A549 (cell line): ENCODE measurements around the gene MAOB. TPM values are rescaled to one million over a fixed set of nuclear protein-coding genes. Genes with fewer than 3 reads are reported as not detected.

Experiments
- ATAC-seq, 2 experiments: fragments of 200-7000 bp in 1 of 2; fragments of >200 bp in 1 of 2; cut with Nextera tagmentation in 1 of 2; cut with Tn5 transposase in 1 of 2; 3 replicates each; pipeline versions ENCODE4 v1.8.0 to v1.9.1; 2018 to 2020; ENCODE audit warnings: mild to moderate bottlenecking in 1 of 2, moderate library complexity in 1 of 2
- CTCF ChIA-PET: fragments of 300-600 bp; sonication (Branson Sonifier 250); formaldehyde crosslinking; extraction: SDS; loops from one replicate; lab custom pipeline; 2021; ENCODE audit warnings: antibody characterized with exemption, inconsistent platforms; lab: Yijun Ruan, JAX
- POLR2A ChIA-PET: fragments of 350-600 bp; formaldehyde crosslinking; extraction: SDS; loops from one replicate; lab custom pipeline; 2021; ENCODE audit warnings: antibody characterized with exemption, inconsistent platforms; lab: Yijun Ruan, JAX
- DNase-seq, 2 experiments: peaks; one replicate each; pipeline versions ENCODE4 v3.0.0 to v3.0.0-alpha.2; 2011 to 2016; ENCODE audit warnings: low read depth in 1 of 2, low spot score in 1 of 2
- FAIRE-seq: peaks from 2 replicates; lab custom pipeline; 2011; peaks lifted over from hg19 to GRCh38; lab: Jason Lieb, UNC
- H3K27ac ChIP-seq, 2 experiments: fragments of >200 bp; sonication (Bioruptor Twin); formaldehyde crosslinking; 3 replicates each; pipeline ENCODE4 v1.5.1; 2016 to 2017
- H3K4me1 ChIP-seq: fragments of >200 bp; sonication (Bioruptor Twin); formaldehyde crosslinking; 3 replicates; pipeline ENCODE4 v1.6.1; 2016
- H3K4me2 ChIP-seq: fragments of >200 bp; sonication (Bioruptor Twin); formaldehyde crosslinking; 3 replicates; pipeline ENCODE4 v1.6.1; 2016
- H3K4me3 ChIP-seq: fragments of >200 bp; sonication (Bioruptor Twin); formaldehyde crosslinking; 3 replicates; pipeline ENCODE4 v1.5.1; 2016
- H3K9me3 ChIP-seq: fragments of >200 bp; sonication (Bioruptor Twin); formaldehyde crosslinking; 3 replicates; pipeline ENCODE4 v1.6.1; 2016
- ATOH8 ChIP-seq: fragments of 250-450 bp; sonication (Bioruptor Pico); IDR thresholded peaks from 2 replicates; pipeline ENCODE4 v1.5.0; 2020; ENCODE audit warnings: low read depth, mild to moderate bottlenecking, moderate library complexity
- CBX2 ChIP-seq: fragments of 200-600 bp; sonication (generic); IDR thresholded peaks from 2 replicates; pipeline ENCODE4 v1.6.1; 2016; ENCODE audit warnings: low read depth, mild to moderate bottlenecking, borderline replicate concordance
- CBX8 ChIP-seq: fragments of 200-600 bp; sonication (generic); IDR thresholded peaks from 2 replicates; pipeline ENCODE4 v1.6.1; 2016
- EHF ChIP-seq: fragments of 250-450 bp; sonication (Bioruptor Pico); IDR thresholded peaks from 2 replicates; pipeline ENCODE4 v1.5.0; 2020; ENCODE audit warnings: mild to moderate bottlenecking
- EHMT2 ChIP-seq: fragments of 200-600 bp; sonication (generic); IDR thresholded peaks from 2 replicates; pipeline ENCODE4 v1.6.1; 2016; ENCODE audit warnings: antibody characterized with exemption, low read depth, mild to moderate bottlenecking, moderate library complexity
- EP300 ChIP-seq, 2 experiments: fragments of >200 bp; sonication (Bioruptor Twin); formaldehyde crosslinking; IDR thresholded peaks; 2 replicates in 1 of 2; 3 replicates in 1 of 2; pipeline ENCODE4 v1.6.1; 2016 to 2017
- FOSL2 ChIP-seq, 2 experiments: fragments of 450-650 bp in 1 of 2; fragments of >200 bp in 1 of 2; sonication (Bioruptor Twin) in 1 of 2; formaldehyde crosslinking; IDR thresholded peaks; 2 replicates each; pipeline versions ENCODE4 v1.5.0 to v1.6.1; 2016 to 2020; ENCODE audit warnings: mild to moderate bottlenecking in 1 of 2, moderate library complexity in 1 of 2
- GATA3 ChIP-seq: IDR thresholded peaks from 2 replicates; pipeline ENCODE4 v1.6.1; 2012; ENCODE audit warnings: borderline replicate concordance
- HEYL ChIP-seq: fragments of 250-450 bp; sonication (Bioruptor Pico); IDR thresholded peaks from 2 replicates; pipeline ENCODE4 v1.8.0; 2021; ENCODE audit warnings: mild to moderate bottlenecking, moderate library complexity
- HMGXB4 ChIP-seq: fragments of 250-450 bp; sonication (Bioruptor Pico); IDR thresholded peaks from 2 replicates; pipeline ENCODE4 v1.5.0; 2021; ENCODE audit warnings: mild to moderate bottlenecking, moderate library complexity, borderline replicate concordance
- HOXB5 ChIP-seq: fragments of 250-450 bp; sonication (Bioruptor Pico); IDR thresholded peaks from 2 replicates; pipeline ENCODE4 v1.5.0; 2020; ENCODE audit warnings: mild to moderate bottlenecking, moderate library complexity
- JUN ChIP-seq, 2 experiments: fragments of >200 bp; sonication (Bioruptor Twin); formaldehyde crosslinking; IDR thresholded peaks; 2 replicates in 1 of 2; 3 replicates in 1 of 2; pipeline ENCODE4 v1.6.1; 2016 to 2017
- JUNB ChIP-seq: fragments of >200 bp; sonication (Bioruptor Twin); formaldehyde crosslinking; IDR thresholded peaks from 2 replicates; pipeline ENCODE4 v1.6.1; 2016
- KDM1A ChIP-seq: fragments of 200-600 bp; sonication (generic); IDR thresholded peaks from 2 replicates; pipeline ENCODE4 v1.6.1; 2016; ENCODE audit warnings: low read depth, mild to moderate bottlenecking
- KDM5A ChIP-seq: fragments of 200-600 bp; sonication (generic); IDR thresholded peaks from 2 replicates; pipeline ENCODE4 v1.6.1; 2016; ENCODE audit warnings: antibody characterized with exemption, mild to moderate bottlenecking
- MAFK ChIP-seq: fragments of 450-650 bp; IDR thresholded peaks from 2 replicates; pipeline ENCODE4 v1.6.1; 2014; ENCODE audit not compliant: partially characterized antibody
- MYC ChIP-seq: IDR thresholded peaks from 2 replicates; pipeline ENCODE4 v1.6.1; 2012; ENCODE audit warnings: mild to moderate bottlenecking, inconsistent platforms, low read length, improper control_type of control experiment, borderline replicate concordance
- PBX3 ChIP-seq: IDR thresholded peaks from 2 replicates; pipeline ENCODE4 v1.6.1; 2012
- RAD21 ChIP-seq, 2 experiments: fragments of >200 bp in 1 of 2; sonication (Bioruptor Twin) in 1 of 2; formaldehyde crosslinking in 1 of 2; IDR thresholded peaks in 1 of 2; conservative IDR thresholded peaks in 1 of 2; 2 replicates in 1 of 2; 3 replicates in 1 of 2; pipeline ENCODE4 v1.6.1; 2012 to 2018; ENCODE audit warnings: inconsistent platforms in 1 of 2
- RCOR1 ChIP-seq: fragments of 150-350 bp; IDR thresholded peaks from 2 replicates; pipeline ENCODE4 v1.6.1; 2014; ENCODE audit warnings: antibody characterized with exemption, low read length, low read depth
- TP53 ChIP-seq: fragments of 250-450 bp; sonication (Bioruptor Pico); IDR thresholded peaks from 2 replicates; pipeline ENCODE4 v1.5.0; 2021; ENCODE audit warnings: mild to moderate bottlenecking, moderate library complexity
- ZNF302 ChIP-seq: fragments of 250-450 bp; sonication (Bioruptor Pico); IDR thresholded peaks from 2 replicates; pipeline ENCODE4 v1.9.0; 2021; ENCODE audit warnings: inconsistent platforms, mild to moderate bottlenecking, moderate library complexity
- WGBS: methylation state at CpG from one replicate; pipeline ENCODE4 v1.1.6; 2017; ENCODE audit errors: missing lambda C conversion rate; 5-methylcytosine and 5-hydroxymethylcytosine counted together
- polyA plus RNA-seq, 4 experiments: library from polyadenylated mRNA; depleted of rRNA in 3 of 4; stranded (reverse); fragments of >200 nt; fragmentation: RNase III in 1 of 4; extraction: RNeasy Plus Mini Kit Qiagen cat#74134 plus additional on column Dnase treatment in 1 of 4; gene quantifications; 2 replicates in 3 of 4; 3 replicates in 1 of 4; pipeline ENCODE4 v1.2.3, GENCODE V29; 2011 to 2017

The MAOB gene
- polyA plus RNA-seq, 2 of the 4 experiments (the other 2 are of a cell fraction) = 0.05 to 0.35 TPM

GRCh38 chrX:43868791-43869190, 13.5 kb downstream of the MAOB start:
- H3K4me2 ChIP-seq = peak overlapping the region; percentile 57
- ChIA-PET CTCF (interaction anchor here (0.8 kb wide), 1 partner anchor 36 kb away, joined by 3 read pairs; no protein-coding TSS in a partner anchor), POLR2A (no interaction called here)
- no peak overlapping the region for H3K4me3 ChIP-seq
- peaks cover 7% of the 10 kb centered on the region; the same call in 2 of the 3 replicates for H3K4me1 ChIP-seq
- 2% methylated on average over 6 of the region's 6 CpGs for WGBS
- no peak for ATAC-seq
- H3K27ac ChIP-seq = no peak overlapping the region
- no peak for DNase-seq
- TF ChIP-seq EHF (no peak), CBX2 (no peak), RAD21 (conservative IDR thresholded peaks at IDR 0.05 in 1 of 2, IDR thresholded peaks at IDR 0.05 in 1 of 2) (no peak), HOXB5 (CRISPR knock-in tag) (no peak), FOSL2 (IDR thresholded peaks at IDR 0.05) (no peak), FOSL2 (CRISPR knock-in tag; IDR thresholded peaks at IDR 0.05) (no peak), ATOH8 (CRISPR knock-in tag) (no peak), CBX8 (no peak), PBX3 (no peak), ZNF302 (CRISPR knock-in tag) (no peak)
- H3K9me3 ChIP-seq = no peaks in the 10 kb centered on the region
- FAIRE-seq = no peak

- WGBS = 82% methylated on average over 4 of the region's 4 CpGs
- DNase-seq = no peak
- H3K4me1 ChIP-seq = peaks cover 16% of the 10 kb centered on the region
- CTCF ChIA-PET = no interaction called here
- H3K9me3 ChIP-seq = no peaks in the 10 kb centered on the region
- no peak for ATAC-seq
- no peak for FAIRE-seq
- H3K4me3 ChIP-seq = no peak overlapping the region
- H3K27ac ChIP-seq = no peak overlapping the region
- TF ChIP-seq TP53 (CRISPR knock-in tag) (no peak), FOSL2 (IDR thresholded peaks at IDR 0.05) (no peak), FOSL2 (CRISPR knock-in tag; IDR thresholded peaks at IDR 0.05) (no peak), KDM1A (no peak), JUNB (no peak), MAFK (no peak), HOXB5 (CRISPR knock-in tag) (no peak), RCOR1 (no peak), PBX3 (no peak), EHMT2 (no peak), JUN (IDR thresholded peaks at IDR 0.05) (no peak), KDM5A (no peak), HEYL (CRISPR knock-in tag) (no peak), GATA3 (no peak), MYC (no peak), HMGXB4 (CRISPR knock-in tag) (no peak), EP300 (IDR thresholded peaks at IDR 0.05) (no peak)
- TF ChIP-seq, all 56 proteins: peak for 0
- H3K4me2 ChIP-seq = no peak overlapping the region
- POLR2A ChIA-PET = no interaction called here
These were observed 15.8 kb downstream of the MAOB start for GRCh38 chrX:43866423-43866822.
